Stimulated activated naive CD8-positive, alpha-beta T cell treated with anti-CD3 and anti-CD28 coated beads, Interleukin-15, amount 100 ng/mL, for 72 hours (primary cell): ENCODE measurements around the gene SLAIN1.

Experiments
- ATAC-seq: fragments of 150-1000 bp; cut with Tn5 transposase; 2 replicates; pipeline ENCODE4 v1.10.0; 2021; ENCODE audit warnings: mild to moderate bottlenecking, moderate library complexity
- DNase-seq, 2 donors: peaks; one replicate each; pipeline ENCODE4 v3.0.0; 2021 to 2022
- H3K27ac Mint-ChIP-seq, 2 donors: one replicate each; pipeline ENCODE4 v1.8.0; 2022; ENCODE audit warnings: mild to moderate bottlenecking in 2 of 2, mixed read lengths in 2 of 2, moderate library complexity in 2 of 2
- H3K27me3 Mint-ChIP-seq: one replicate; pipeline ENCODE4 v1.8.0; 2022; ENCODE audit warnings: mixed read lengths
- H3K4me1 Mint-ChIP-seq: one replicate; pipeline ENCODE4 v1.8.0; 2022; ENCODE audit warnings: mild to moderate bottlenecking, mixed read lengths
- H3K4me3 Mint-ChIP-seq, 2 donors: one replicate each; pipeline ENCODE4 v1.8.0; 2022; ENCODE audit warnings: mild to moderate bottlenecking in 2 of 2, mixed read lengths in 2 of 2, moderate library complexity in 1 of 2
- H3K9me3 Mint-ChIP-seq, 2 donors: one replicate each; pipeline ENCODE4 v1.8.0; 2022; ENCODE audit warnings: mixed read lengths in 2 of 2

Gene SLAIN1

GRCh38 chr13:77698201-77699058, 943 bp downstream of the SLAIN1 start:
- ATAC-seq (peak; percentile 61), DNase-seq (peak; percentile 52 to 57)
- no peaks in the 10 kb centered on the region for H3K27me3 Mint-ChIP-seq
- H3K9me3 Mint-ChIP-seq, result no peaks in the 10 kb centered on the region
- peak overlapping the region; percentile 92 to 98 for H3K4me3 Mint-ChIP-seq
- H3K27ac Mint-ChIP-seq, result peak overlapping the region; percentile 96 to 98
- H3K4me1 Mint-ChIP-seq, result peaks cover 37% of the 10 kb centered on the region

- H3K4me1 Mint-ChIP-seq, result peaks cover 37% of the 10 kb centered on the region
- ATAC-seq (no peak), DNase-seq (no peak)
- H3K27ac Mint-ChIP-seq, result peak overlapping the region; percentile 96 to 98
- peak overlapping the region; percentile 92 to 98 for H3K4me3 Mint-ChIP-seq
- no peaks in the 10 kb centered on the region for H3K27me3 Mint-ChIP-seq
- H3K9me3 Mint-ChIP-seq, result no peaks in the 10 kb centered on the region
These were observed 1.7 kb downstream of the SLAIN1 start for GRCh38 chr13:77699059-77699680.

GRCh38 chr13:77701305-77701704, 3.8 kb downstream of the SLAIN1 start:
- H3K4me1 Mint-ChIP-seq, result peaks cover 44% of the 10 kb centered on the region
- H3K27me3 Mint-ChIP-seq, result no peaks in the 10 kb centered on the region
- DNase-seq (no peak), ATAC-seq (no peak)
- H3K9me3 Mint-ChIP-seq, result no peaks in the 10 kb centered on the region
- no peak overlapping the region for H3K27ac Mint-ChIP-seq
- no peak overlapping the region for H3K4me3 Mint-ChIP-seq

GRCh38 chr13:77702366-77702765, 4.9 kb downstream of the SLAIN1 start:
- Mint-ChIP-seq H3K27ac (no peak overlapping the region), H3K4me3 (no peak overlapping the region), H3K9me3 (peaks cover 4 to 8% of the 10 kb centered on the region in 2 donors), H3K27me3 (no peaks in the 10 kb centered on the region), H3K4me1 (peaks cover 45% of the 10 kb centered on the region)
- no peak for DNase-seq
- no peak for ATAC-seq

- Mint-ChIP-seq H3K9me3 (peaks cover 14 to 17% of the 10 kb centered on the region in 2 donors), H3K27me3 (no peaks in the 10 kb centered on the region), H3K4me3 (no peak overlapping the region), H3K27ac (peak overlapping the region in 1 of 2 donors; percentile 15), H3K4me1 (peaks cover 47% of the 10 kb centered on the region)
- DNase-seq (no peak), ATAC-seq (no peak)
These were observed 5.9 kb downstream of the SLAIN1 start for GRCh38 chr13:77703408-77703807.

GRCh38 chr13:77714119-77714755, 16.8 kb downstream of the SLAIN1 start:
- Mint-ChIP-seq H3K9me3 (peaks cover 24 to 25% of the 10 kb centered on the region in 2 donors), H3K27me3 (no peaks in the 10 kb centered on the region), H3K4me1 (peaks cover 29% of the 10 kb centered on the region), H3K27ac (no peak overlapping the region), H3K4me3 (no peak overlapping the region)
- peak; percentile 90 for ATAC-seq
- DNase-seq, result no peak

GRCh38 chr13:77715233-77715891, 17.9 kb downstream of the SLAIN1 start:
- Mint-ChIP-seq H3K4me1 (peaks cover 36% of the 10 kb centered on the region), H3K4me3 (no peak overlapping the region), H3K27me3 (no peaks in the 10 kb centered on the region), H3K9me3 (peaks cover 16 to 19% of the 10 kb centered on the region in 2 donors), H3K27ac (peak overlapping the region in 1 of 2 donors; percentile 53)
- DNase-seq (no peak), ATAC-seq (peak; percentile 66)

GRCh38 chr13:77716692-77717091, 19.2 kb downstream of the SLAIN1 start:
- peaks cover 47% of the 10 kb centered on the region for H3K4me1 Mint-ChIP-seq
- ATAC-seq (no peak), DNase-seq (no peak)
- no peaks in the 10 kb centered on the region for H3K27me3 Mint-ChIP-seq
- no peak overlapping the region for H3K27ac Mint-ChIP-seq
- H3K9me3 Mint-ChIP-seq, result peaks cover 6% of the 10 kb centered on the region in 2 donors
- no peak overlapping the region for H3K4me3 Mint-ChIP-seq

- Mint-ChIP-seq H3K27ac (no peak overlapping the region), H3K4me1 (peaks cover 47% of the 10 kb centered on the region), H3K27me3 (no peaks in the 10 kb centered on the region), H3K4me3 (no peak overlapping the region), H3K9me3 (peaks cover 0 to 6% of the 10 kb centered on the region in 2 donors)
- DNase-seq (no peak), ATAC-seq (no peak)
These were observed 20.0 kb downstream of the SLAIN1 start for GRCh38 chr13:77717508-77717907.

- ATAC-seq, result no peak
- H3K9me3 Mint-ChIP-seq, result no peaks in the 10 kb centered on the region
These were observed 21.6 kb downstream of the SLAIN1 start for GRCh38 chr13:77719128-77719527.

GRCh38 chr13:77720988-77721387, 23.5 kb downstream of the SLAIN1 start:
- Mint-ChIP-seq H3K4me3 (no peak overlapping the region), H3K27me3 (no peaks in the 10 kb centered on the region), H3K27ac (peak overlapping the region; percentile 2 to 38), H3K4me1 (peaks cover 54% of the 10 kb centered on the region), H3K9me3 (no peaks in the 10 kb centered on the region)
- DNase-seq, result no peak
- no peak for ATAC-seq

More at GRCh38 chr13:77719128-77719527, 21.6 kb downstream of the SLAIN1 start:
- no peak for DNase-seq
- H3K27ac Mint-ChIP-seq, result no peak overlapping the region
- no peaks in the 10 kb centered on the region for H3K27me3 Mint-ChIP-seq
- no peak overlapping the region for H3K4me3 Mint-ChIP-seq
- H3K4me1 Mint-ChIP-seq, result peaks cover 53% of the 10 kb centered on the region

- Mint-ChIP-seq H3K27ac (peak overlapping the region in 1 of 2 donors; percentile 9), H3K9me3 (no peaks in the 10 kb centered on the region), H3K4me1 (peaks cover 50% of the 10 kb centered on the region), H3K4me3 (no peak overlapping the region), H3K27me3 (no peaks in the 10 kb centered on the region)
- DNase-seq (peak in 1 of 2 donors; percentile 12), ATAC-seq (peak; percentile 82)
These were observed 26.6 kb downstream of the SLAIN1 start for GRCh38 chr13:77724092-77724491.

GRCh38 chr13:77725071-77725470, 27.6 kb downstream of the SLAIN1 start:
- H3K27me3 Mint-ChIP-seq, result no peaks in the 10 kb centered on the region
- H3K4me3 Mint-ChIP-seq, result no peak overlapping the region
- DNase-seq, result no peak
- peaks cover 53% of the 10 kb centered on the region for H3K4me1 Mint-ChIP-seq
- ATAC-seq, result no peak
- no peaks in the 10 kb centered on the region for H3K9me3 Mint-ChIP-seq
- H3K27ac Mint-ChIP-seq, result peak overlapping the region; percentile 2 to 9

- ATAC-seq, result no peak
These were observed 31.0 kb downstream of the SLAIN1 start for GRCh38 chr13:77728265-77729125.

More at GRCh38 chr13:77728265-77729125, 31.0 kb downstream of the SLAIN1 start:
- H3K4me1 Mint-ChIP-seq, result peaks cover 48% of the 10 kb centered on the region
- no peak overlapping the region for H3K4me3 Mint-ChIP-seq
- H3K9me3 Mint-ChIP-seq, result no peaks in the 10 kb centered on the region
- no peaks in the 10 kb centered on the region for H3K27me3 Mint-ChIP-seq
- no peak overlapping the region for H3K27ac Mint-ChIP-seq
- no peak for DNase-seq
